ENCODE results near the gene MSX2.

- no peak for TF ChIP-seq POLR2A (IDR thresholded peaks at IDR 0.05; ENCODE audit: low read depth, low read length)
- TF ChIP-seq POLR2AphosphoS5 (IDR thresholded peaks at IDR 0.05; ENCODE audit: low read depth, low read length): no peak
- TF ChIP-seq TAF1 (IDR thresholded peaks at IDR 0.05; ENCODE audit: borderline replicate concordance, low read depth, low read length): no peak
Measured at GRCh38 chr5:174692381-174692780, 32.0 kb upstream of the MSX2 start.

Data from GM12892 (cell line).